Measurements from ENCODE around the gene MEMO1.

DNA sequence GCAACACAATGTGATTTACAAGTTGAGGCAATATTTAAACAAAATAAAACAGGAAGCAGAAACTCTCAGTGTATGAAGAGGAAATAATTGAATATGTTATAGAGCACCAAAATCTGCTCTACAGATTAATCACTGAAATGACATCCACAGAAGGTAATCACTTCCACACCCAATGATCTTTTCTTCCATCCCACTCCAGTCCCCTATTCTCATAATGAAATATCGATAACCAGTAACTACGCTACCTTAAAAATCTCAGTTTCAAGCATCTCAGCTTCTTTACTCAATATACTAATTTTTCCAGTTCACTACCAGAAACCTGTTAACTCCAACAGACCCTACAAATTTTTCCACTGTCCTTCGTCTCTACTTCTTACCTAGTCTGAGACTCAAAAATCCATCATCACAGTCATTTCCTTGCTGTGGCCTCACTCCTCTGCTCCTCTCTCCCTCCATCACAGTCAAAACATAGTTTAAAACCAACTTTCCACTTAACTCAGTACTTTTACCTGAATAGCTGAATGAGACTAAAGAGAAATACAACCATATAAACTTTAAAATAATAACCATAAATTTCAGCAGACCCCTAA lies 67.1 kb downstream of the MEMO1 start:
- TF ChIP-seq CTCF (IDR thresholded peaks at IDR 0.05) (no peak), EP300 (IDR thresholded peaks at IDR 0.05) (no peak)
